ENCODE results near the gene GM2A.
"Not testable (repeated sequence)": the region's sequence is repeated elsewhere in the genome, so short reads cannot be mapped to it uniquely, and the experiment has no call there.

The GM2A gene

DNA sequence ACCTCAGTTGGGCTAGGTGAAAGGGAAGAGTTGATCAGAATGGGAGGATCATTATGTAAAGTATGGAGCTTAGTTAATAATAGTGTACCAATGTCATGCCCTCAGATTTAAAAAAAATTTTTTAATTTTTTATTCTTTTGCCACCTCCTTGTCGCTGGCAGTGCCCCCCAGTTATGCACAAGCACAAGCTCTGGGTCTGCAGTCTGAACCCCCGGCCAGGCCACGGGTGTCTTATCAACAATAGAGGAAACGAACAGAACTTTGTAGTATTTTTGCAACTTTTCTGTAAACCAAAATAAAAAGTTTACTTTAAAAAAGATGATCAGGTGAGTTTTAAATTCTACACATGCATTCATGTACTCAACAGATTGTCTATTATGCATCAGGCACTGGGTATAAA is 1.4 kb upstream of the GM2A start:
- no peak for DNase-seq (ENCODE audit: low read depth, low spot score)

DNA sequence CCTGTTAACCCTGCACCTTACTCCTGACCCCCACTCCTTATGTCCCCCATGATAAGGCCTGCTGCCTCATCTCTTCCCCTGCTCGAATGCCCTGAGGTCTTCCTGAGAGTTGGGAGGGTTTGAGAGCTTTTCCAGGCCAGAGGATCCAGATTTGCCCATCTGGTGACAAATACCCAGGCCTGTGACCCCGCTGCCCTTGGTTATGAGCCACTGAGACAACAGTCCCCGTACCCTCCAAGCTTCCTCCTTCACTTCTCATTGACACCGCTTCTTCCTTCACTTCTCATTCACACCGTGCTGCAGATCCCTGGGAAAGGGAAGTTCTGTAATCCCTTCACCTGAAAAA is 593 bp downstream of the GM2A start:
- DNase-seq (ENCODE audit: low read depth, low spot score) = no peak

DNA sequence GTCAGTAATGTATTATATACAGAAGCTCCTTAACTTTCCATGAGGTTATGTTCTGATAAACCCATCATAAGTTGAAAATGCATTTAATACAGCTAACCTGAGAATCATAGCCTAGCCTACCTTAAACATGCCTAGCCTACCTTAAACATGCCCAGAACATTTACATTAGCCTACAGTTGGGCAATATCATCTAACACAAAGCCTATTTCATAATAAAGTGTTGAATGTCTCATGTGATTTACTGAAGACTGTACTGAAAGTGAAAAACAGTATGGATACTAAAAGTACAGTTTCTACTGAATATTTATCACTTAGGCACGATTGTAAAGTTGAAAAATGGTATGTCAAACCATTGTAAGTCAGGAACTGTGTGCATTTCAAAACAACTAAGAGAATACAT is 1.6 kb downstream of the GM2A start:
- DNase-seq (ENCODE audit: low read depth, low spot score) = no peak

DNA sequence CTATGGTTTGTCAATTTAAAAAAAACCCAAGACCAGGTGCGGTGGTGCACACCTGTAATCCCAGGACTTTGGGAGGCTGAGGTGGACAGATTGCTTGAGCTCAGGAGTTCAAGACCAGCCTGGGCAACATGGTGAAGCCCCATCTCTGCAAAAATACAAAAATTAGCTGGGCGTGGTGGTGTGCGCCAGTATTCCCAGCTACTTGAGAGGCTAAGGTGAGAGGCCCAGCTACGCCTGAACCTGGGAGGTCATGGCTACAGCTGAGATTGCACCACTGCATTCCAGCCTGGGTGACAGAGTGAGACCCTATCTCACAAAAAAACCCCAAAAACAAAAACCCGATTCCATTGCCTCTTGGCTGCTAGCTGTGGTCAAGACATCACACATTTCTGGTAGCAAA is 2.0 kb downstream of the GM2A start:
- DNase-seq (ENCODE audit: low read depth, low spot score) = not testable (repeated sequence)

DNA sequence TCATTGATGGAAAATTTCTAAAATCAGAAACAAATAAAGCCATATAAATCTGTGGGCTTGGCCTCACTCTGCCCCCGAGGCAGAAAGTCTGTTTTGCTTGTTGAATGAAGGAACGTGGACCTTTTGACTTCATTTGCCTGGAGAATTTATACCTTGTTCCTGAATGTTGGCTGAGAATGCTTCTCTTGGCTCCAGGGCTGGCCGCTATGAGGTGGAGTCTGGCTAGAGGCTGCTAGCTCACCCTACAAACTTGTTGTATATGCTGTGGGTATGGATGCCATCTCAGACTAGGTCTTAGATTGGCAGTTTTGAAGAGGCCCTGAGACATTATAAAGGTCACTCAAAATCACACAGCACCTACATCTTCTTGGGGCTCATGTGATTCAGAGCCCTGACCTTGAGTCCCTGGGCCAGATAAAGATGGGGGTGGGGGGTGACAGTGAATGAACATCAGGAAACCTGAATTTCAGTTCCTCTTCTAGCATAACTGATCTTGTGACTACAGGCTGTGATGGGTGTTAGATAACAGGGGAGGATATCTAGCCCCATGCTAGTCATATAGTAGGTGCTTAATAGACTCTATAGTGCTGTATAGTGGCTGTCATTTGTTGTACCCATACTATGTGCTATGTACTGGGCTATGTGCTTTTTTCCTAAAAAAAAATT is 2.8 kb downstream of the GM2A start:
- no peak for DNase-seq (ENCODE audit: low read depth, low spot score)

DNA sequence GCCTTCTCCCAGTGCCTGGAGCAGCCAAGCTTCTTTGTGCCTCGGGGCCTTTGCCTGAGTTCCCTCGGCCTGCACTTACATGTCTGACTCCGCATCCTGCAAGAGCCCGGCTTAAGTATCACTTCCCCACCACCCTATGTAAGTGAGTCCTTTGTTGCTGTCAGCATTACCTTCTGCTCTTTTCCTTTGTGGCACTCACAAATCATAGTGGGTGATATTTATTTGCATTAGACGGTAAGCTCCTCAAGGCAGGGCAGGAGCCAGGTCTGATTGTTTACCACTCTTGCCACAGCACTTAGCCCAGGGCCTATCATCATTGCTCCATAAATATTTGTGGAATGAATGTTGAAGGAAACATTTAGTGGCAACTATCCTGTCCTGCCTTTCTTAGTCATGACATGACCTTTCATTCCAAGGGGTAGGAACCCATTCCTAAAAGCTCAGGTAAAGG is 4.8 kb downstream of the GM2A start:
- DNase-seq (ENCODE audit: low read depth, low spot score) = no peak

DNA sequence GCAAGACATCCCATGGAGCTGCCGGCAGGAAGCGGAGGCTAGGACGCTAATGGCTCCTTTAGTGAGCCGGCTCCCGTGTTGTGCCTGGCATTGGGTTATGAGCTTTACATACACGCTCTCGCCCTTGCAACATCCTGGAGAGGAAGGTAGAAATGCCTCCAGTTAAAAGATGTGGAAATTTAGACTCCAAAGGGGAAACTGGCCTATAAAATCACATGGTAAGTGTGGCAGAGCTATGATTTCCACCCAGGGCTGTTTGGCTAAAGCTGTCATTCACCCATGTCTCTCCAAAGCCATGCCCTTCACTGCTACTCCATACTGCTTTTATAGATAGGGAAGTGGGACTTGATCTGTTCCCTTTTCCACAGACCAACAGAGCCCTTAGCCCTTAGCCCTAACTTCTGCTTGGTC is 5.2 kb downstream of the GM2A start:
- DNase-seq (ENCODE audit: low read depth, low spot score) = no peak

DNA sequence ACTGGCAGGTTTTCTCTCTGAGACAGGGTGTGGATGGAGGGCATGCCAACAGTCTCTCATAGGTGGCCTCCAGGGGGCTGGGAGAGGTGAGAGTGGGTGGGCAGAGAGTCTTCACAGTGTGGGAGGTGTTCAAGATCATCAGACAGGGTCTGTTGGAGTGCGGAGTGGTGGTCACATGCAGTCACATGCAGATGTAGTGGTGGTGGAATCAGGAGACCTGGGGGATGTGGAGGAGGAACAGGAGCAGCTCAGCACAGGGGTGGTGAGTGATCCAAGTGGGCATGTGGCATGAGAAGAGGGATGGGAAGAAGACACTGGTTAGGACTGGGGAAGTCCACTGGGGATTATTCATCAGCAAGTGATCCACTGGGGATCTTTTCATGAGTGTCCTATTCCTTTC is 5.8 kb downstream of the GM2A start:
- no peak for DNase-seq (ENCODE audit: low read depth, low spot score)

DNA sequence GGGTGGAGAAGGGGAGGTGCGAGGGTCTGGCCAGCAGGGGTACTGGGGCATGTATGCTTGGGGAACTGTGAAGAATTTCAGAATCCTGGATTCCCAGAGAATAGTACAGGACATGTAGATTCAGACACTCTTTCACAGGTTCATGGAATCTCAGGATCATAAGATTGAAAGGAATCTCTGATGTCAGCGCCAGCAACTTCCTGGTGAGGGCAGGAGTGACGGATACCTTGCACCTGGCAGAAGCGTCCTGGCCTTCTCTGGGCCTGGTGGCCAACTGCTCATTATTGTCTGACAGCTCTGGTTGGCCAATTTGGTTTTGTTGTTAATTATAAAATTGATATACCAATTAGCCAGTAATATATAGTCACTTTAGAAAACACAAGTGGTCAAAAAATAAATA is 6.9 kb downstream of the GM2A start:
- DNase-seq (ENCODE audit: low read depth, low spot score) = no peak

DNA sequence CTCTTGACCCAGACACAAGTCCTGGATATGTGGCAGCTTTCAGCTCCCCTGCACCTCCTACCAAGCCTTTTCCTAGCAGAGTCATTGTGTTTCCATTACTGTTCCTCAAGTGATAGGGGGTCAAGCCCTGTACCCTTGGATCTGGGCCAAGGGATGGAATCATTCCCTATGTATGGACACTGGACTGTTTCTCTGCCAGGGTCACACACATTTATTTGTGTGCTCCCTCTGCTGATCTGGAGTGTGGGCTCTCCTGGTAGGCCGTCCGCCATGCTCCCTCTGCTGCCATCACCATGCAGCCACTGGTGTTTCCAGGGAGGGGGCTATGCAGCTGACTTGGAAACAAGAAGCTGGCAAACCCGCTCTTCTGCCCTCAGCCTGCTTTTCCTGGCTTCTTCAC is 9.5 kb downstream of the GM2A start:
- no peak for DNase-seq (ENCODE audit: low read depth, low spot score)

DNA sequence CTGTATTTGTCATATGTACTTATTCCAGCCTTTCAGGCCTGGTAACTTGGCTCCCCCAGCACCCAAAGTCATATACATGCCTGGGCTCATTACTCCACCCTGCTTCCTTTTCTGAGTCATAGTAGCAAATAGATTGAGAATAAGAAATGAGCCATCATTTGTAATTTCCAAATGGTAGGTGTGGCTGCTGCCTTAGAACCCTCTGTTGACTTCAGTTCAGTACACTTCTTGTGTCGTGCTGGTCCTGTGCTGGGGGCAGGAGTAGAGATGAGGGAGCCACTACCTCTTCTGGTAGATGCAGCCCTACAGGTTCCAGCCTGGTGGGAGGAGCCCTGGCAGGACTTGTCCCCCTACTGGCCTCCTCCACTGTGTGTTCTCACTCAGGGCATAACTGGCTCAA is 11.1 kb downstream of the GM2A start:
- no peak for DNase-seq (ENCODE audit: low read depth, low spot score)

DNA sequence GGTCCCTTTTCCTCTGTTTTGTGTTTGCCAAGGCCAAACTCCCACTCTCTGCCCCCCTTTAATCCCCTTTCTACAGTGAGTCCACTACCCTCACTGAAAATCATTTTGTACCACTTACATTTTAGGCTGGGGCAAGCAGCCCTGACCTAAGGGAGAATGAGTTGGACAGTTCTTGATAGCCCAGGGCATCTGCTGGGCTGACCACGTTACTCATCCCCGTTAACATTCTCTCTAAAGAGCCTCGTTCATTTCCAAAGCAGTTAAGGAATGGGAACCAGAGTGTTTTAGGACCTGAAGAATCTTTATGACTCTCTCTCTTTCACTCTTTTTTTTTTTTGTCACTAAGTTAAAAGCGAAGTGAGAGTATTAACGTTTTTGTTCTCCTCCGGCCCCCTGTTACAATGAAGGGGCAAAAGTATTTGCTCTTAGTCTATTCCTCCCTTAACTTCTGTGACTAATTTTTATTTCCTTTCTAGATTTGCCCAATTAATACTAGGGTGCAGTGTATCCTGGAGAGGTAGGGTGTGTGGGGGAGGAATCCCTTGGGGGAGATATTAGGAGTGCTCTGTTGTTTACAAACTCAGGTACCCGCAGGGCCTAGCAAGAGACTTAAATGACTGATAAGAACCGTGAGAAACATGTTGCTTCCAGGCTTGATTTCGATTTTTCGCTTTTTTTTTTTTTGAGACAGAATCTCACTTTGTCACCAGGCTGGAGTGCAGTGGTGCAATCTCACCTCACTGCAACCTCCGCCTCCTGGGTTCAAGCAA is 14.7 kb downstream of the GM2A start:
- no peak for DNase-seq (ENCODE audit: low read depth, low spot score)

DNA sequence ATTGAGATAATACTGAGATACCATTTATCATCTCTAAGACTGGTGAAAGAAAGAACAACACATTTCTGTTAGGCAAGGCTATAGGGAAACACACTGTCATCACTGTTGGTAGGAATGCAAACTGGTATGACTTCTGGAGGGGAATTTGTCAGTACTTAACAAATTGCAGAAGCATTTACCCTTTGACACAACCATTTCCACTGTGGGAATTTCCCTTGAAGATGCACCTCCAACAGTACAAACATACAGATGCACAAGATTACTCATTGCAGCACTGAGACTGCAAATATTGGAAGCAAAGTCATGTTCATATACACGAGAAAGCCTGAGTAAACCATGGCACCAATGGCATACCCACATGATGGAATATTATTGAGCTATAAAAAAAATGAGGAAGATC is 17.6 kb downstream of the GM2A start:
- no peak for DNase-seq (ENCODE audit: low read depth, low spot score)

DNA sequence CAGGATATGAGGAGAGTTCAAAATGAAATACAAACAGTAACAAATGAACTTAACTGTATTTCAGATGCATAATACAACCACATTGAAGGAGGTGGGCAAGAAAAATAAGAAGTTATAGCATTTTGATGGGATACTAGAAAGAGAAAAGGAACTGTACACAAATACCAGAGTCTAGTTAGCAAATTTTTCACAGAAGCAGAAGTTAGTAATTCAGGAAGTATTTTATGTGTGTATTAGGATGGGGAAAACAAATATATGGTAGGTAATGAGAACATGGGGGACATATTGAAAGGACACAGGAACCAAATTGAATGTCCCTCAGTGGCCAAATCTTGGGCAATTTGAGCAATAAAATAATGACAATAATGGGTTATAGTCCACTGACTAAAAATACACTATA is 18.4 kb downstream of the GM2A start:
- DNase-seq (ENCODE audit: low read depth, low spot score) = no peak

DNA sequence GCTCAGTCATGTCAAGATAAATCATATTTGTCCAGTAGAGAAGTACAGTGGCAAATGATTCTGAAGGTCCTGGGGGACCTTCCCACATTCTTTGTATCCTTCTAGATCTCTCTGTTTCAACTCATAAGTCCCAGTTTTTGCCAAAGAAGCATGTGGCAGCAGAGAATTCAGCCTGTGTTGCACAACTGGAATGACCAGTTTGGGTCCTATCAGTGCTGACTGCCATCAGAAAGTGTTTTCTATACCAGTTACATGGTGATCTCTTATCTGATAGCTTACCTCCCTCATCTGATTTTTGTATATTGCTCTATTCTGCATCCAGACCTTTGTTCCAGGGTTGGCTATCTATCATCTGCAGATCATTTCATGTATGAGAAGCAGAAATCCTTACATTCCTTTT is 21.7 kb downstream of the GM2A start:
- no peak for DNase-seq (ENCODE audit: low read depth, low spot score)

DNA sequence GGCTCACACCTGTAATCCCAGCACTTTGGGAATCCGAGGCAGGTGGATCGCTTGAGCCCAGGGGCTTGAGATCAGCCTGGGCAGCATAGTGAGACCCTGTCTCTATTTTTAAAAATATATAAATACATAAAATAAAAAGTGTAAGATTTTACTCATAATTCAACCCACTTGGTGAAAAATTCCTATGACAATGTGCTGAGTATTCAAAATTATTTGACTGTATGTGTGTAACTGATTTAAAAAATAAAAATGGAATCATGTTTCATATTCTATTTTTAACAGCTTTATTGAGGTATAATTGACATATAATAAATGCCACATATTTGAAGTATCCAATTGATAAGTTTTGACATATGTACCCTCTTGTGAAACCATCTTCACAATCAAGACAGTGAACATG is 22.8 kb downstream of the GM2A start:
- no peak for DNase-seq (ENCODE audit: low read depth, low spot score)

DNA sequence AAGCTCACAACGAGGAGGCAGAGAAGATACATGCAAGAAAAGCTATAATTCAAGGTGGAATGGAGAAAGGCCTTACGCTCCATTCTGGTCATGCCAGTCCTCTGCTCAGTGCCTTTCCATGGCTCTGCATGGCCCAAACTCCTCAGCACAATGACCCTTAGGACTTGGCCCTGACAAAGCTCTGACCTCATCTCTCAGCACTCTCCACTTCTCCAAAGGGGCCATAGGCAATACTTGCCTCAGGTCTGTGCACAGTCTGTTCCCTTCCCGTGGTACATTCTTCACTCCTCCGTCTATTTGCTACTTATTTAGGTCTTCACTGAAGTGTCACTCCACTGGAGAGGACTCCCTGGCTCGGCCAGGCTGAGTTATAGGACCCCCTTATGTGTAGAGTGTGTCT is 25.9 kb downstream of the GM2A start:
- no peak for DNase-seq (ENCODE audit: low read depth, low spot score)

DNA sequence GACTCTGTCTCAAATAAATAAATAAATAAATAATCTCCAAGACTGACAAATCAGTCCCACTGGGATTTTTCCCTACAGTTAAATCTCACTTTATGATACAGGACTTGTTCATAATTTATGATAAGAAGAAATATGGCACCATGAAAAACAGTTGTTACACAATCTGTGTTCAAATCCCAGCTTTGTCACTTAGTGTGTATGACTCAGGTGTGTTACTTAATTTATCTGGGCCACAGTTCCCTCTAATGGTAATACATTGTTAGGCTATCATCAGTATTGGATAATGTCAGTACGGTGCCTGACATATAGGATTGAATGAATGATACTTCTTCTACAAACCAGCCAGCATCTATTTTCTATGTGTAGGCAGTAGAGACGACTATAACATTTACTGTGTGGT is 27.5 kb downstream of the GM2A start:
- no peak for DNase-seq (ENCODE audit: low read depth, low spot score)

DNA sequence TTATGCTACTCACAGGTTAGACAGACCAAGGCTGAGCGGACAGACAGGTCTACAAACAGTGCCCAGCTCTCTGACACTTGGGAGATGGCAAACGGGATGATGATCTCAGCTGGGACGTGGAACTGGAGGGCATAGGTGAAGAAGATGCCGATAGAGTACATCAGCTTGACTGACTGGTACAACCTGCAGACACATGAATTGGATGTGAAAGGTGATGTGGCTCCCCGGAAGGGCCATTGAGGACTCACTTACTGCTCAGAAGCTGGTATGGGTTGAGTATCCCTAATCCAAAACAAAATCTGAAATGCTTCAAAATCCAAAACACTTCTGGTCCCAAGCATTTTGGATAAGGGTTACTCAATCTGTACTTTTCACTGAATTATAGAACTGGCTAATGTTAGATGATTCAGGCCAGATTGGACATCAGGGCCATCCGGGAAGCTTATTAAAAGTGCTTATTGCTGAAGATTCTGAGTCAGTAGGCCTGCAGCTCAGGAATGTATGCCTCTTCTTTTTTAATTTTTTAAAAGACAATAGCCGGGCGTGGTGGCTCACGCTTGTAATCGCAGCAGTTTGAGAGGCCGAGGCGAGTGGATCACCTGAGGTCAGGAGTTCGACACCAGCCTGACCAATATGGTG is 28.1 kb downstream of the GM2A start:
- no peak for DNase-seq (ENCODE audit: low read depth, low spot score)

DNA sequence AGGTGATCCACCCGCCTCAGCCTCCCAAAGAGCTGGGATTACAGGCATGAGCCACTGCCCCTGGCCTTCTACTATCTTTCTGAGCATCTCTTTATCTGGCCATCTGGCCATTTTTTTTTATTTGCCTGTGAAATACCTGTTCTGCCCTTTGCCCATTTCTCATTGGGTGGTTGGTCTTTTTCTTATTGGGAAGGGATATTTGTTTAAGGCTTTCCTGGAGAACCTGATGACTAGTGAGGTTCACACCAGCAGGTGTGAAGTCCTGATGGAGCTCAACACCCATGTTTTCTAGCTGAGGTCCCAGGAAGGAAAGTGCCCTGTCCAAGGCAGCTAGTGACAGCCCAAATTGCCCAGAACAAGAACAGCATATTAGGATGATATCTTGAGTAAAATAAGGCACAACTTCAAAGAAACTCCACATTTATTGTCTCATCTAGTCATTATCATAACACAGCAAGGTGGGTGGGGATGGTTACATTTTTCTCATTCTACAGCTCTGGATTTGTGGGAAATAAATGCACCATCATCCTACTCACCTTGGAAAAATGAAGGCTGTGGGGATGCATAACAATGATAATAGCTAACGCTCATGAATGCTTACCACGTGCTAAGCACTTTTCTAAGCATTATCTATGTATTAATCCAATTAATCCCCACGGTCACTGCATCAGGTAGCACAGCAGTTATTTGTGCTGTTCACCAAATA is 30.3 kb downstream of the GM2A start:
- DNase-seq (ENCODE audit: low read depth, low spot score) = no peak

DNA sequence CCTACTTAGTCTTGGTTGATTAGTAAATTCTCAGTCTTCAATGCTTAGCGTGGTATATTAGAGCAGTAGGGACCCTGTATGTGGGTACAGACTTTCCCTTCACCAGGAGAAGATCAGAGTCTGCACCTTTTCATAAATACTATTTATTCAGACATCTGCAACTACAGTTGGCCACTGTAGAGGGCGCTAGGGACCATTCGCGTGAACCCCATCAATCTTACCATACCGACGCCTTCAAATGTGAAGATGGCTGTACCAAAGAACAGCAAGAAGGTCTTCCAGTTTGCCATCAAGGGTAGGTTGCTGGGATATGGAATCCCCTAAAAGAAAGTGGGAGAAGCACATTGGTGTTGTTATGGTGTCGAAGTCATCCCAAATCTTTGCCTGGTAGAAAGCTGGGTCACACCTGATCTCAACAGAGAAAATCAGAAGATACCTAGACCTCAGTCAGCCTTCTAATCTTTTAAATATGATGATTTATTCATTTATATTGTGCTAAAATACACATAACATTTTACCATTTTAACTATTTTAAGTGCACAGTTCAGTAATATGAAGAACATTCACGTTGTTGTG is 31.5 kb downstream of the GM2A start:
- DNase-seq (ENCODE audit: low read depth, low spot score) = no peak

DNA sequence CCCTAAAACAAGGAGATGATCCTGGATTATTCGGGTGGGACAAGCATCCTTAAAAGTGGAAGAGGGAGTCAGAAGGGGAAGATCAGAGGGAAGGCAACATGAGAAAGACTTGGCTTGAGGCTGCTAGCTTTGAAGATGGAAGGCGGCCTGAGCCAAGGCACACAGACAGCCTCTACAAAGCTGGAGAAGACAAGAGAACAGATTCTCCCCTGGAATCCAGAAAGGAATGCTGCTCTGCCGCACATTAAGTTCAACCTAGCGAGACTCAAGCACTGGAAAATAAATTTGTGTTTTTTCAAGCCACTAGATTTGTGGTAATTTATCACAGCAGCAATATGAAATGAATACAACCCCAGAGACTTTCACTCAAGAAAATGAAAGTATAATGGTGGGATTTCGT is 32.7 kb downstream of the GM2A start:
- DNase-seq (ENCODE audit: low read depth, low spot score) = no peak
